Esophagus squamous epithelium (tissue), 5 donors: Measurements from ENCODE around the gene HS1BP3. TPM values are rescaled to one million over a fixed set of nuclear protein-coding genes. Genes with fewer than 3 reads are reported as not detected.

ENCODE experiments used
- DNase-seq: peaks from one replicate; lab custom pipeline; 2025; lab: John Stamatoyannopoulos, UW
- H3K27ac ChIP-seq, 4 donors: fragments of 200-600 bp; sonication (generic); one replicate each; pipeline ENCODE4 v1.5.1; 2016 to 2019; ENCODE audit warnings: mild to moderate bottlenecking in 1 of 4
- H3K27me3 ChIP-seq, 4 donors: fragments of 200-600 bp; sonication (generic); 1 replicate in 3 of 4; 2 replicates in 1 of 4; pipeline versions ENCODE4 v1.5.1 to v1.6.0; 2017 to 2021; ENCODE audit warnings: antibody characterized with exemption in 1 of 4
- H3K36me3 ChIP-seq, 3 donors: fragments of 200-600 bp; sonication (generic); one replicate each; pipeline ENCODE4 v1.5.1; 2016 to 2019
- H3K4me1 ChIP-seq, 3 donors: fragments of 200-600 bp; sonication (generic); one replicate each; pipeline ENCODE4 v1.5.1; 2017 to 2019
- H3K4me3 ChIP-seq, 4 donors: fragments of 200-600 bp; sonication (generic); 1 replicate in 3 of 4; 2 replicates in 1 of 4; pipeline ENCODE4 v1.5.1; 2016 to 2019; ENCODE audit warnings: mild to moderate bottlenecking in 2 of 4, moderate library complexity in 1 of 4
- H3K9me3 ChIP-seq, 3 donors: fragments of 200-600 bp; sonication (generic); one replicate each; pipeline ENCODE4 v1.5.1; 2016 to 2019
- CTCF ChIP-seq, 6 experiments: fragments of 450-650 bp in 4 of 6; fragments of 200-600 bp in 2 of 6; sonication (generic) in 2 of 6; IDR thresholded peaks; one replicate each; pipeline ENCODE4 v1.5.1; 2016 to 2019; ENCODE audit warnings: antibody characterized with exemption in 6 of 6, mild to moderate bottlenecking in 4 of 6, moderate library complexity in 4 of 6
- POLR2A ChIP-seq, 4 donors: fragments of 450-650 bp; IDR thresholded peaks; one replicate each; pipeline ENCODE4 v1.6.1; 2017; ENCODE audit warnings: antibody characterized with exemption in 4 of 4, mild to moderate bottlenecking in 4 of 4, moderate library complexity in 3 of 4
- WGBS, 2 donors: methylation state at CpG; one replicate each; pipeline ENCODE4 v1.1.5; 2018; 5-methylcytosine and 5-hydroxymethylcytosine counted together
- intact Hi-C: fragments of 100-400 bp; cut with DNase I; formaldehyde crosslinking; loops from one replicate; pipeline ENCODE4 v1.15.0; 2022
- total RNA-seq, 4 donors: library from RNA; depleted of rRNA; stranded (reverse); fragments of >200 nt; gene quantifications; one replicate each; pipeline ENCODE4 v1.1.0, GENCODE V29; 2016
- donor health status: DM: yes; HTN: yes; CAD: no.

The HS1BP3 gene
- total RNA-seq, 4 donors from 2014 or later: 7.9 to 22.1 (median 16.9) TPM

- Histone ChIP-seq H3K27ac (no peak overlapping the region), H3K4me3 (no peak overlapping the region), H3K27me3 (no peaks in the 10 kb centered on the region), H3K36me3 (peaks cover 0 to 49% (median 0%) of the 10 kb centered on the region in 3 donors), H3K9me3 (no peaks in the 10 kb centered on the region), H3K4me1 (no peaks in the 10 kb centered on the region)
- intact Hi-C loops: no loop called here
- 94 to 98% methylated on average over 2 of the region's 3 CpGs for WGBS, 2 donors
- TF ChIP-seq CTCF (IDR thresholded peaks at IDR 0.05): no peak
- no peak for TF ChIP-seq POLR2A (IDR thresholded peaks at IDR 0.05)
- DNase-seq: no peak
Measured at GRCh38 chr2:20693317-20693716, 42.4 kb upstream of the HS1BP3 start.

- Histone ChIP-seq H3K9me3 (no peaks in the 10 kb centered on the region), H3K4me3 (no peak overlapping the region), H3K4me1 (no peaks in the 10 kb centered on the region), H3K27me3 (no peaks in the 10 kb centered on the region), H3K36me3 (peaks cover 0 to 62% (median 0%) of the 10 kb centered on the region in 3 donors), H3K27ac (no peak overlapping the region)
- no peak for DNase-seq
- WGBS, 2 donors: 86 to 88% methylated on average over 2 of the region's 2 CpGs
- intact Hi-C loops: no loop called here
- no peak for TF ChIP-seq POLR2A (IDR thresholded peaks at IDR 0.05)
- TF ChIP-seq CTCF (IDR thresholded peaks at IDR 0.05): no peak
Measured at GRCh38 chr2:20692081-20692480, 41.2 kb upstream of the HS1BP3 start.

- TF ChIP-seq POLR2A (IDR thresholded peaks at IDR 0.05) (no peak), CTCF (IDR thresholded peaks at IDR 0.05) (no peak)
- Histone ChIP-seq H3K4me1 (no peaks in the 10 kb centered on the region), H3K27me3 (no peaks in the 10 kb centered on the region), H3K9me3 (no peaks in the 10 kb centered on the region), H3K36me3 (peaks cover 0 to 63% (median 0%) of the 10 kb centered on the region in 3 donors), H3K27ac (no peak overlapping the region), H3K4me3 (no peak overlapping the region)
- 88 to 91% methylated on average over 6 of the region's 6 CpGs for WGBS, 2 donors
- intact Hi-C loops: no loop called here
- no peak for DNase-seq
Measured at GRCh38 chr2:20691076-20691734, 40.3 kb upstream of the HS1BP3 start.

DNA sequence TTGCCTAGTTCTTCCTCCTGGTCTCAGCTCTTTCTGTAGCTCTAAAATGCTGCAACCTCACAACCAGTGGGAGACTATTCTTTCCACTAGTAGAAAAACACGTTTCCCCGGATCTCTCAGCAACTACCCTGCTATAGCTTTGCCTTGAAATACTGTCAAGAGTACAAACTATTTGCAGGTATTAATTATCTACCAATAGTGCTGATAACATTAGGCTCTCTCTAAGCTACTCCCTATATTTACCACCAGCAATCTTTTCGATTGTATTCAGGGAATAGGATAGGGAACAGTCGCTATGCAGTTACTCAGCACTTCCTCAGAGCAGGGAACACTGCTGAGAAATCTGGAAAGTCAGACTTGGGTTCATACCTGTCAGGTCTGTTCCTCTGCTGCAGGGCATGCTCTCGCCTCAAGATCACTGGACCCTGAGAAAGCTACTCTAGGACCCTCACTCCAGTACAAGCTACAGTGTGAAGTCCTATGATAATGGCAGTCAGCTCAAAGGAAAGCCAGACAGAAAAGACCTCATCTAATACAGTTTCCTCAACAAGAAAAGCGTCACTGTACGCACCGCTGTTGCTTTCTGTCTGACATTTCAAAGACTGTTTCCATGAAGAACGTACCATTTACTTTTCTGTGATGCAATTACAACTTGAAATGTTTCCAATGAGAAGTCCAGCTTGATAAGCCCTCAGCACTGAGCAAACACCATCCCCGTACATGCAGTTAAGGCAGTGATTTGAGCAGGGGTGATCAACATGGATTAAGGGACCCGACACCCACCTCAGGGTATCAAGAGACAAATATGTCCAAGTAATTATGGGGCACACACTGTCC lies 38.7 kb upstream of the HS1BP3 start:
- no peaks in the 10 kb centered on the region for H3K9me3 ChIP-seq
- H3K4me1 ChIP-seq: no peaks in the 10 kb centered on the region
- H3K27ac ChIP-seq: no peak overlapping the region
- DNase-seq: no peak
- H3K36me3 ChIP-seq: peaks cover 0 to 67% (median 0%) of the 10 kb centered on the region in 3 donors
- 92 to 93% methylated on average over 10 to 11 of the region's 11 CpGs for WGBS, 2 donors
- intact Hi-C loops: no loop called here
- H3K27me3 ChIP-seq: no peaks in the 10 kb centered on the region
- no peak for TF ChIP-seq POLR2A (IDR thresholded peaks at IDR 0.05)
- TF ChIP-seq CTCF (IDR thresholded peaks at IDR 0.05): no peak
- no peak overlapping the region for H3K4me3 ChIP-seq

- intact Hi-C loops: no loop called here
- Histone ChIP-seq H3K27me3 (no peaks in the 10 kb centered on the region), H3K9me3 (no peaks in the 10 kb centered on the region), H3K36me3 (peaks cover 0 to 68% (median 0%) of the 10 kb centered on the region in 3 donors), H3K27ac (no peak overlapping the region), H3K4me1 (no peaks in the 10 kb centered on the region), H3K4me3 (no peak overlapping the region)
- TF ChIP-seq CTCF (IDR thresholded peaks at IDR 0.05) (no peak), POLR2A (IDR thresholded peaks at IDR 0.05) (no peak)
- DNase-seq: no peak
- 88 to 93% methylated on average over 4 of the region's 4 CpGs for WGBS, 2 donors
Measured at GRCh38 chr2:20687260-20687832, 36.4 kb upstream of the HS1BP3 start.
